KMS-11 (cell line): ENCODE results near the gene MPRIP.

Experiments used
- H2AFZ ChIP-seq: fragments of 200-600 bp; sonication (generic); 2 replicates; pipeline ENCODE4 v1.6.1; 2016; ENCODE audit warnings: antibody characterized with exemption, mixed run types, low read depth
- H3K27ac ChIP-seq: fragments of 200-600 bp; sonication (generic); 2 replicates; pipeline ENCODE4 v1.6.1; 2016; ENCODE audit warnings: mild to moderate bottlenecking, mixed run types
- H3K27me3 ChIP-seq: fragments of 200-600 bp; sonication (generic); 2 replicates; pipeline ENCODE4 v1.6.1; 2017; ENCODE audit warnings: mild to moderate bottlenecking, low read depth, mixed run types, moderate library complexity; ENCODE audit not compliant: insufficient read depth
- H3K36me3 ChIP-seq: fragments of 200-600 bp; sonication (generic); 2 replicates; pipeline ENCODE4 v1.6.1; 2017; ENCODE audit warnings: mild to moderate bottlenecking, mixed run types; ENCODE audit not compliant: insufficient read depth
- H3K4me1 ChIP-seq: fragments of 200-600 bp; sonication (generic); 2 replicates; pipeline ENCODE4 v1.6.1; 2016; ENCODE audit warnings: mild to moderate bottlenecking, low read depth, mixed run types; ENCODE audit not compliant: poor library complexity, severe bottlenecking
- H3K4me2 ChIP-seq: fragments of 200-600 bp; sonication (generic); 2 replicates; pipeline ENCODE4 v1.7.0; 2016; ENCODE audit warnings: mild to moderate bottlenecking, mixed run types
- H3K4me3 ChIP-seq: fragments of 200-600 bp; sonication (generic); IDR thresholded peaks from 2 replicates; pipeline ENCODE4 v1.6.1; 2017; ENCODE audit warnings: low read depth, low read length, mixed read lengths; ENCODE audit not compliant: insufficient read depth
- H3K79me2 ChIP-seq: fragments of 200-600 bp; sonication (generic); 2 replicates; pipeline ENCODE4 v1.6.1; 2016; ENCODE audit warnings: low read depth, mixed run types; ENCODE audit not compliant: insufficient read depth
- H3K9ac ChIP-seq: fragments of 200-600 bp; sonication (generic); 2 replicates; pipeline ENCODE4 v1.6.1; 2016; ENCODE audit warnings: mild to moderate bottlenecking, mixed run types
- H4K20me1 ChIP-seq: fragments of 200-600 bp; sonication (generic); 2 replicates; pipeline ENCODE4 v1.6.1; 2016; ENCODE audit warnings: mild to moderate bottlenecking, mixed run types; ENCODE audit not compliant: insufficient read depth
- CTCF ChIP-seq: fragments of 200-600 bp; sonication (generic); conservative IDR thresholded peaks from 2 replicates; pipeline ENCODE4 v1.6.1; 2017; ENCODE audit warnings: low read depth, mild to moderate bottlenecking, antibody characterized with exemption, low read length, moderate library complexity, mixed read lengths

Gene MPRIP

GRCh38 chr17:17052462-17053221 is 10.4 kb downstream of the MPRIP start:
- Histone ChIP-seq H3K27me3 (no peaks in the 10 kb centered on the region), H3K4me3 (no peak overlapping the region), H3K9ac (no peak overlapping the region), H4K20me1 (no peaks in the 10 kb centered on the region), H3K4me1 (peaks cover 16% of the 10 kb centered on the region), H2AFZ (no peak overlapping the region), H3K79me2 (peaks cover 5% of the 10 kb centered on the region), H3K4me2 (no peak overlapping the region), H3K36me3 (no peaks in the 10 kb centered on the region), H3K27ac (no peak overlapping the region)
- no peak for TF ChIP-seq CTCF

- H3K79me2 ChIP-seq = peaks cover 3% of the 10 kb centered on the region; the same call in 1 of the 2 replicates
- no peak overlapping the region for H2AFZ ChIP-seq
- H3K27me3 ChIP-seq = no peaks in the 10 kb centered on the region
- no peak overlapping the region for H3K4me2 ChIP-seq
- no peak overlapping the region for H3K9ac ChIP-seq
- peaks cover 16% of the 10 kb centered on the region for H3K4me1 ChIP-seq
- no peaks in the 10 kb centered on the region for H4K20me1 ChIP-seq
- no peak overlapping the region for H3K4me3 ChIP-seq
- TF ChIP-seq CTCF = no peak
- H3K27ac ChIP-seq = no peak overlapping the region
- no peaks in the 10 kb centered on the region for H3K36me3 ChIP-seq
Measured at GRCh38 chr17:17053446-17054379, 11.5 kb downstream of the MPRIP start.

DNA sequence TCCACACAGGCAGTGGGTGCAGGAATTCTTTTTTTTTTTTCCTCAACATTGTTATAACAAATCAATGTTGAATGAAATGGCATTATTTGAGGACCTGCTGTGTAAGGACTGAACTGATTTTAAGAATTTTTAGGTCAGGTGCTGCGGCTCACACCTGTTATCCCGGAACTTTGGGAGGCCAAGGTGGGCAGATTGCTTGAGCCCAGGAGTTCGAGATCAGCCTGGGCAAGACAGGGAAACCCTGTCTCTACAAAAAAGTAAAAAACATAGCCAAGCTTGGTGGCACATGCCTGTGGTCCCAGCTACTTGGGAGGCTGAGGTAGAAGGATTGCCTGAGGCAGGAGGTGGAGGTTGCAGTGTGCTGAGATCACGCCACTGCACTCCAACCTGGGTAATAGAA is 12.4 kb downstream of the MPRIP start:
- Histone ChIP-seq H3K4me3 (no peak overlapping the region), H4K20me1 (no peaks in the 10 kb centered on the region), H3K79me2 (no peaks in the 10 kb centered on the region), H3K36me3 (no peaks in the 10 kb centered on the region), H3K4me1 (peaks cover 16% of the 10 kb centered on the region), H3K4me2 (no peak overlapping the region), H3K9ac (no peak overlapping the region), H3K27ac (no peak overlapping the region), H2AFZ (no peak overlapping the region), H3K27me3 (no peaks in the 10 kb centered on the region)
- TF ChIP-seq CTCF = no peak

GRCh38 chr17:17055286-17056155 is 13.3 kb downstream of the MPRIP start:
- Histone ChIP-seq H3K9ac (no peak overlapping the region), H4K20me1 (no peaks in the 10 kb centered on the region), H3K4me3 (no peak overlapping the region), H3K27me3 (no peaks in the 10 kb centered on the region), H2AFZ (no peak overlapping the region), H3K36me3 (no peaks in the 10 kb centered on the region), H3K4me1 (peaks cover 15% of the 10 kb centered on the region), H3K27ac (no peak overlapping the region), H3K79me2 (no peaks in the 10 kb centered on the region), H3K4me2 (no peak overlapping the region)
- TF ChIP-seq CTCF = no peak
